ENCODE data around the gene TYK2. TPM values are rescaled to one million over a fixed set of nuclear protein-coding genes. Genes with fewer than 3 reads are reported as not detected.

Gene TYK2
- total and polyA plus RNA-seq, 9 of the 15 experiments (the other 6 are each of a cell fraction or from before 2014, with no cell fraction given): 15.0 to 182 (median 85.9) TPM

- peak; percentile 18 for TF ChIP-seq U2AF1 (optimal IDR thresholded peaks at IDR 0.05; ENCODE audit: low read depth, low read length)
- no peak; the same call in 1 of the 2 replicates for TF ChIP-seq HDAC2 (IDR thresholded peaks at IDR 0.05)
- TF ChIP-seq ZNF740 (CRISPR knock-in tag; IDR thresholded peaks at IDR 0.05): peak; percentile 68; the same call in 1 of the 2 replicates
- TF ChIP-seq ZNF740 (tag; IDR thresholded peaks at IDR 0.05): no peak
- no peak for TF ChIP-seq ELK1 (CRISPR knock-in tag; IDR thresholded peaks at IDR 0.05)
- TF ChIP-seq JUN (IDR thresholded peaks at IDR 0.05; ENCODE audit: borderline replicate concordance, low read depth, low read length): no peak
- 0 out of 2 replicates have a peak, but pooled peaks have one; percentile 78 for TF ChIP-seq JUN (CRISPR knock-in tag; IDR thresholded peaks at IDR 0.05; ENCODE audit: borderline replicate concordance)
- peak; percentile 100 for TF ChIP-seq CC2D1A (IDR thresholded peaks at IDR 0.05)
- peak; percentile 24; the same call in 1 of the 2 replicates for TF ChIP-seq JUND (IDR thresholded peaks at IDR 0.05; ENCODE audit: borderline replicate concordance, low read depth, low read length)
- peak; percentile 47; the same call in 1 of the 3 replicates for TF ChIP-seq JUND (tag; IDR thresholded peaks at IDR 0.05; ENCODE audit: borderline replicate concordance, low read depth, low read length)
- 0 out of 4 replicates have a peak, but pooled peaks of 1 of the 2 experiments have one; percentile 44 for TF ChIP-seq UBTF (IDR thresholded peaks at IDR 0.05; ENCODE audit: borderline replicate concordance in 1 of 2, low read depth in 2 of 2, low read length in 2 of 2)
- TF ChIP-seq EP400 (IDR thresholded peaks at IDR 0.05): peak; percentile 71
- peak; percentile 70; the same call in 1 of the 2 replicates for TF ChIP-seq MAX (CRISPR knock-in tag; IDR thresholded peaks at IDR 0.05)
- TF ChIP-seq TBP (optimal IDR thresholded peaks at IDR 0.05; ENCODE audit: low read depth, low read length): no peak
- peak; percentile 25; the same call in 1 of the 2 replicates for TF ChIP-seq CREB1 (IDR thresholded peaks at IDR 0.05)
- TF ChIP-seq CREB1 (CRISPR knock-in tag; IDR thresholded peaks at IDR 0.05): 0 out of 2 replicates have a peak, but pooled peaks have one; percentile 57
- TF ChIP-seq, protein P1, sequence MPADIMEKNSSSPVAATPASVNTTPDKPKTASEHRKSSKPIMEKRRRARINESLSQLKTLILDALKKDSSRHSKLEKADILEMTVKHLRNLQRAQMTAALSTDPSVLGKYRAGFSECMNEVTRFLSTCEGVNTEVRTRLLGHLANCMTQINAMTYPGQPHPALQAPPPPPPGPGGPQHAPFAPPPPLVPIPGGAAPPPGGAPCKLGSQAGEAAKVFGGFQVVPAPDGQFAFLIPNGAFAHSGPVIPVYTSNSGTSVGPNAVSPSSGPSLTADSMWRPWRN (IDR thresholded peaks at IDR 0.05; ENCODE audit: low read depth): no peak
- no peak for TF ChIP-seq SNRNP70 (optimal IDR thresholded peaks at IDR 0.05; ENCODE audit: low read depth, low read length)
- TF ChIP-seq ZBTB1 (CRISPR knock-in tag; IDR thresholded peaks at IDR 0.05; ENCODE audit: borderline replicate concordance, low read depth): no peak
- TF ChIP-seq NCOR1 (IDR thresholded peaks at IDR 0.05): 0 out of 2 replicates have a peak, but pooled peaks have one; percentile 22
- TF ChIP-seq, protein P2, sequence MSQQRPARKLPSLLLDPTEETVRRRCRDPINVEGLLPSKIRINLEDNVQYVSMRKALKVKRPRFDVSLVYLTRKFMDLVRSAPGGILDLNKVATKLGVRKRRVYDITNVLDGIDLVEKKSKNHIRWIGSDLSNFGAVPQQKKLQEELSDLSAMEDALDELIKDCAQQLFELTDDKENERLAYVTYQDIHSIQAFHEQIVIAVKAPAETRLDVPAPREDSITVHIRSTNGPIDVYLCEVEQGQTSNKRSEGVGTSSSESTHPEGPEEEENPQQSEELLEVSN (IDR thresholded peaks at IDR 0.05; ENCODE audit: borderline replicate concordance in 1 of 2, extremely low read depth in 1 of 2, insufficient read depth in 1 of 2, insufficient read length in 1 of 2, low read depth in 1 of 2, low read length in 1 of 2, poor library complexity in 1 of 2, severe bottlenecking in 1 of 2): peak in 1 of 2 experiments; percentile 42
Measured at GRCh38 chr19:10424011-10424637, 43.8 kb upstream of the TYK2 start (continued).

Data from K562 (cell line).